ENCODE measurements around the gene EIF4A3. TPM values are rescaled to one million over a fixed set of nuclear protein-coding genes. Genes with fewer than 3 reads are reported as not detected.

Gene EIF4A3
- total RNA-seq, 1 experiment from 2014 or later, result 190 TPM

GRCh38 chr17:80084773-80085172, 62.2 kb downstream of the EIF4A3 start:
- Histone ChIP-seq H3K4me1 (no peaks in the 10 kb centered on the region), H3K4me3 (ENCODE audit: low read depth, low read length) (no peak overlapping the region), H3K36me3 (ENCODE audit: control insufficient read depth, insufficient read depth, low read length) (no peaks in the 10 kb centered on the region), H3K9me3 (no peaks in the 10 kb centered on the region), H3K27me3 (replicated peaks; ENCODE audit: control insufficient read depth, insufficient read depth, low read length) (no peaks in the 10 kb centered on the region)
- peaks cover 3% of the 10 kb centered on the region for H3K27me3 Mint-ChIP-seq (ENCODE audit: insufficient read depth, unreplicated experiment)
- ChIA-PET POLR2A (interaction anchor here (0.6 kb wide), 1 partner anchor 91 kb away, joined by 3 read pairs; no protein-coding TSS in a partner anchor), CTCF (interaction anchor here (1.2 kb wide), 1 partner anchor 17 kb away, joined by 5 read pairs; the partner anchor contains the start of gene GAA)
- no peaks in the 10 kb centered on the region for H3K36me3 Mint-ChIP-seq (ENCODE audit: insufficient read depth, unreplicated experiment)
- peaks cover 9% of the 10 kb centered on the region for H3K4me1 Mint-ChIP-seq (ENCODE audit: low read depth, unreplicated experiment)
- intact Hi-C loops (cut with micrococcal nuclease; ENCODE audit: unreplicated experiment), result loop anchor here (5.0 kb wide), 1 partner anchor 77 kb away; no protein-coding TSS in a partner anchor
- H3K27ac Mint-ChIP-seq (ENCODE audit: unreplicated experiment), result no peak overlapping the region
- no peak overlapping the region for H3K4me3 Mint-ChIP-seq (ENCODE audit: unreplicated experiment)
- H3K9me3 Mint-ChIP-seq (ENCODE audit: unreplicated experiment), result no peaks in the 10 kb centered on the region
- DNase-seq, result no peak
- BruUV-seq (replicated peaks), result no TSS peak
- TF ChIP-seq CTCF (IDR thresholded peaks at IDR 0.05; ENCODE audit: insufficient read depth in 1 of 2, low read depth in 1 of 2, low read length in 1 of 2, severe bottlenecking in 1 of 2, unreplicated experiment in 1 of 2), result no peak

Small RNA genes lying within 50 kb of the gene (microRNA-seq; reads per million reads assigned to microRNA genes)
- not detected for gene MIR1268B

Other genes starting within 250 kb of the EIF4A3 start
- gene TBC1D16, start 111.3 kb downstream of the EIF4A3 start, total RNA-seq (2022), result 48.1 and 55.4 TPM in 2 replicates
- gene CCDC40, start 110.5 kb downstream of the EIF4A3 start, total RNA-seq (2022), result 3.7 and 3.9 TPM in 2 replicates
- gene GAA, start 45.5 kb downstream of the EIF4A3 start, total RNA-seq (2022), result 42.4 and 44.6 TPM in 2 replicates
- 1.3 and 1.8 TPM in 2 replicates for gene CARD14, start 22.9 kb upstream of the EIF4A3 start, total RNA-seq (2022)
- 39.5 and 42.8 TPM in 2 replicates for gene SGSH, start 73.2 kb upstream of the EIF4A3 start, total RNA-seq (2022)
- 37.1 and 46.0 TPM in 2 replicates for gene SLC26A11, start 73.3 kb upstream of the EIF4A3 start, total RNA-seq (2022)
- 61.4 and 70.5 TPM in 2 replicates for gene RNF213, start 113.7 kb upstream of the EIF4A3 start, total RNA-seq (2022)